ENCODE data around the gene SUFU.

The SUFU gene

GRCh38 chr10:102583435-102584417 is 80.0 kb downstream of the SUFU start:
- Histone ChIP-seq H3K4me2 (ENCODE audit: low read length) (no peak overlapping the region), H3K9me3 (ENCODE audit: insufficient read depth, low read length) (no peaks in the 10 kb centered on the region), H3K9ac (ENCODE audit: low read length) (no peak overlapping the region), H3K4me1 (ENCODE audit: low read length) (no peaks in the 10 kb centered on the region), H3K36me3 (replicated peaks; ENCODE audit: low read depth, low read length) (no peaks in the 10 kb centered on the region), H3K27me3 (ENCODE audit: low read depth, low read length) (no peaks in the 10 kb centered on the region), H3K27ac (ENCODE audit: low read length) (no peak overlapping the region), H2AFZ (ENCODE audit: low read depth, low read length) (no peak overlapping the region), H3K4me3 (ENCODE audit: low read length) (no peak overlapping the region), H4K20me1 (ENCODE audit: insufficient read depth, low read length) (no peaks in the 10 kb centered on the region), H3K79me2 (ENCODE audit: low read length) (no peaks in the 10 kb centered on the region)
- TF ChIP-seq CTCF (IDR thresholded peaks at IDR 0.05; ENCODE audit: low read depth, low read length) (peak; percentile 73), EZH2phosphoT487 (IDR thresholded peaks at IDR 0.05; ENCODE audit: low read depth) (no peak)

GRCh38 chr10:102585026-102585425 is 81.3 kb downstream of the SUFU start:
- Histone ChIP-seq H2AFZ (ENCODE audit: low read depth, low read length) (no peak overlapping the region), H3K4me3 (ENCODE audit: low read length) (no peak overlapping the region), H3K27me3 (ENCODE audit: low read depth, low read length) (no peaks in the 10 kb centered on the region), H3K36me3 (replicated peaks; ENCODE audit: low read depth, low read length) (no peaks in the 10 kb centered on the region), H3K4me2 (ENCODE audit: low read length) (no peak overlapping the region), H3K4me1 (ENCODE audit: low read length) (no peaks in the 10 kb centered on the region), H3K27ac (ENCODE audit: low read length) (no peak overlapping the region), H4K20me1 (ENCODE audit: insufficient read depth, low read length) (no peaks in the 10 kb centered on the region), H3K79me2 (ENCODE audit: low read length) (no peaks in the 10 kb centered on the region), H3K9ac (ENCODE audit: low read length) (no peak overlapping the region), H3K9me3 (ENCODE audit: insufficient read depth, low read length) (no peaks in the 10 kb centered on the region)
- TF ChIP-seq EZH2phosphoT487 (IDR thresholded peaks at IDR 0.05; ENCODE audit: low read depth): no peak
- no peak for TF ChIP-seq CTCF (IDR thresholded peaks at IDR 0.05; ENCODE audit: low read depth, low read length)

- Histone ChIP-seq H3K27ac (ENCODE audit: low read length) (no peak overlapping the region), H4K20me1 (ENCODE audit: insufficient read depth, low read length) (no peaks in the 10 kb centered on the region), H3K36me3 (replicated peaks; ENCODE audit: low read depth, low read length) (no peaks in the 10 kb centered on the region), H3K4me1 (ENCODE audit: low read length) (no peaks in the 10 kb centered on the region), H3K79me2 (ENCODE audit: low read length) (no peaks in the 10 kb centered on the region), H3K9ac (ENCODE audit: low read length) (no peak overlapping the region), H3K4me2 (ENCODE audit: low read length) (no peak overlapping the region), H2AFZ (ENCODE audit: low read depth, low read length) (no peak overlapping the region), H3K4me3 (ENCODE audit: low read length) (no peak overlapping the region), H3K27me3 (ENCODE audit: low read depth, low read length) (no peaks in the 10 kb centered on the region), H3K9me3 (ENCODE audit: insufficient read depth, low read length) (no peaks in the 10 kb centered on the region)
- no peak for TF ChIP-seq EZH2phosphoT487 (IDR thresholded peaks at IDR 0.05; ENCODE audit: low read depth)
- no peak for TF ChIP-seq CTCF (IDR thresholded peaks at IDR 0.05; ENCODE audit: low read depth, low read length)
Observed at GRCh38 chr10:102586858-102587257, 83.1 kb downstream of the SUFU start.

- H4K20me1 ChIP-seq (ENCODE audit: insufficient read depth, low read length): no peaks in the 10 kb centered on the region
- no peaks in the 10 kb centered on the region for H3K36me3 ChIP-seq (replicated peaks; ENCODE audit: low read depth, low read length)
- H3K9ac ChIP-seq (ENCODE audit: low read length): no peak overlapping the region
- no peak overlapping the region for H3K4me2 ChIP-seq (ENCODE audit: low read length)
- no peak overlapping the region for H3K27ac ChIP-seq (ENCODE audit: low read length)
- H3K4me3 ChIP-seq (ENCODE audit: low read length): no peak overlapping the region
- no peaks in the 10 kb centered on the region for H3K9me3 ChIP-seq (ENCODE audit: insufficient read depth, low read length)
- H3K27me3 ChIP-seq (ENCODE audit: low read depth, low read length): no peaks in the 10 kb centered on the region
- TF ChIP-seq CTCF (IDR thresholded peaks at IDR 0.05; ENCODE audit: low read depth, low read length): no peak
- TF ChIP-seq EZH2phosphoT487 (IDR thresholded peaks at IDR 0.05; ENCODE audit: low read depth): no peak
- H3K79me2 ChIP-seq (ENCODE audit: low read length): no peaks in the 10 kb centered on the region
- no peaks in the 10 kb centered on the region for H3K4me1 ChIP-seq (ENCODE audit: low read length)
- no peak overlapping the region for H2AFZ ChIP-seq (ENCODE audit: low read depth, low read length)
Observed at GRCh38 chr10:102588875-102589274, 85.1 kb downstream of the SUFU start.
